Smooth muscle cell (in vitro differentiated cells): Measurements from ENCODE around the gene SLC13A3. TPM values are rescaled to one million over a fixed set of nuclear protein-coding genes. Genes with fewer than 3 reads are reported as not detected.

Experiments
- DNase-seq: peaks from one replicate; lab custom pipeline; 2025; ENCODE audit not compliant: unreplicated experiment; lab: John Stamatoyannopoulos, UW
- H2AFZ ChIP-seq: fragments of 200-600 bp; sonication (generic); 2 replicates; pipeline ENCODE4 v1.6.0; 2016; ENCODE audit warnings: antibody characterized with exemption, low read depth, mild to moderate bottlenecking
- H3F3A ChIP-seq: fragments of 200-600 bp; sonication (generic); 2 replicates; pipeline ENCODE4 v1.6.0; 2017; ENCODE audit warnings: antibody characterized with exemption, low read depth
- H3K27ac ChIP-seq: fragments of 200-600 bp; sonication (generic); 2 replicates; pipeline ENCODE4 v1.5.1; 2016; ENCODE audit warnings: low read depth, mild to moderate bottlenecking
- H3K27me3 ChIP-seq: fragments of 200-600 bp; sonication (generic); 2 replicates; pipeline ENCODE4 v1.6.1; 2016; ENCODE audit warnings: low read depth, mild to moderate bottlenecking
- H3K36me3 ChIP-seq: fragments of 200-600 bp; sonication (generic); 2 replicates; pipeline ENCODE4 v1.5.1; 2016; ENCODE audit warnings: low read depth
- H3K4me1 ChIP-seq: fragments of 200-600 bp; sonication (generic); 2 replicates; pipeline ENCODE4 v1.5.1; 2016; ENCODE audit warnings: low read depth
- H3K4me2 ChIP-seq: fragments of 200-600 bp; sonication (generic); 2 replicates; pipeline ENCODE4 v1.6.0; 2016; ENCODE audit warnings: mild to moderate bottlenecking
- H3K4me3 ChIP-seq: fragments of 200-600 bp; sonication (generic); 2 replicates; pipeline ENCODE4 v1.5.1; 2016; ENCODE audit warnings: mild to moderate bottlenecking
- H3K79me2 ChIP-seq: fragments of 200-600 bp; sonication (generic); 2 replicates; pipeline ENCODE4 v1.6.0; 2016; ENCODE audit warnings: low read depth, mild to moderate bottlenecking
- H3K9ac ChIP-seq: fragments of 200-600 bp; sonication (generic); 2 replicates; pipeline ENCODE4 v1.6.0; 2016; ENCODE audit warnings: low read depth
- H3K9me3 ChIP-seq: fragments of 200-600 bp; sonication (generic); replicated peaks from 2 replicates; pipeline ENCODE4 v1.5.1; 2016; ENCODE audit warnings: low read depth
- H4K20me1 ChIP-seq: fragments of 200-600 bp; sonication (generic); 2 replicates; pipeline ENCODE4 v1.6.0; 2016; ENCODE audit warnings: low read depth
- CTCF ChIP-seq: fragments of 200-600 bp; sonication (generic); IDR thresholded peaks from 2 replicates; pipeline ENCODE4 v1.5.1; 2017; ENCODE audit warnings: borderline replicate concordance, mild to moderate bottlenecking, antibody characterized with exemption; ENCODE audit not compliant: insufficient read depth, poor library complexity, severe bottlenecking
- WGBS: methylation state at CpG from one replicate; pipeline ENCODE4 v1.1.7; 2016; ENCODE audit warnings: low lambda C conversion rate; 5-methylcytosine and 5-hydroxymethylcytosine counted together
- polyA plus RNA-seq: library from polyadenylated mRNA; unstranded; fragments of >200 nt; fragmentation: Nextera tagmentation; extraction: Ambion mirVana; gene quantifications from 2 replicates; pipeline ENCODE4 v1.2.1, GENCODE V29; 2016
- total RNA-seq: library from RNA; depleted of rRNA; stranded (reverse); fragments of >200 nt; gene quantifications from 2 replicates; pipeline ENCODE4 v1.2.3, GENCODE V29; 2014

SLC13A3 gene
- total and polyA plus RNA-seq, 2 experiments from 2014 or later, result 6.4 to 7.7 TPM

GRCh38 chr20:46553926-46554325 is 97.3 kb downstream of the SLC13A3 start:
- Histone ChIP-seq H3K79me2 (no peaks in the 10 kb centered on the region), H3K9ac (no peak overlapping the region), H3K4me2 (no peak overlapping the region), H3K27ac (no peak overlapping the region), H3K4me3 (no peak overlapping the region), H3K9me3 (no peaks in the 10 kb centered on the region), H4K20me1 (no peaks in the 10 kb centered on the region), H3F3A (no peaks in the 10 kb centered on the region), H3K36me3 (no peaks in the 10 kb centered on the region), H2AFZ (no peak overlapping the region), H3K27me3 (no peaks in the 10 kb centered on the region), H3K4me1 (peaks cover 6% of the 10 kb centered on the region)
- no peak for TF ChIP-seq CTCF
- no peak for DNase-seq
- 97% methylated on average over 3 of the region's 3 CpGs for WGBS

- Histone ChIP-seq H2AFZ (no peak overlapping the region), H4K20me1 (no peaks in the 10 kb centered on the region), H3K4me1 (no peaks in the 10 kb centered on the region), H3F3A (no peaks in the 10 kb centered on the region), H3K27ac (no peak overlapping the region), H3K9me3 (no peaks in the 10 kb centered on the region), H3K9ac (no peak overlapping the region), H3K27me3 (no peaks in the 10 kb centered on the region), H3K79me2 (no peaks in the 10 kb centered on the region), H3K4me2 (no peak overlapping the region), H3K36me3 (no peaks in the 10 kb centered on the region), H3K4me3 (no peak overlapping the region)
- DNase-seq, result no peak
- 83% methylated on average over 4 of the region's 4 CpGs for WGBS
- no peak for TF ChIP-seq CTCF
Measured at GRCh38 chr20:46552460-46553420, 98.5 kb downstream of the SLC13A3 start.

GRCh38 chr20:46551522-46552381 is 99.5 kb downstream of the SLC13A3 start:
- Histone ChIP-seq H4K20me1 (no peaks in the 10 kb centered on the region), H3K9ac (no peak overlapping the region), H3K27ac (no peak overlapping the region), H3K27me3 (no peaks in the 10 kb centered on the region), H3K4me1 (no peaks in the 10 kb centered on the region), H2AFZ (no peak overlapping the region), H3K4me3 (no peak overlapping the region), H3F3A (no peaks in the 10 kb centered on the region), H3K79me2 (no peaks in the 10 kb centered on the region), H3K4me2 (no peak overlapping the region), H3K9me3 (no peaks in the 10 kb centered on the region), H3K36me3 (no peaks in the 10 kb centered on the region)
- TF ChIP-seq CTCF, result no peak
- DNase-seq, result no peak
- WGBS, result 71% methylated on average over 12 of the region's 12 CpGs
